GM18867 (cell line): Measurements from ENCODE around the gene DDIT4.
"Not testable (repeated sequence)": the region's sequence is repeated elsewhere in the genome, so short reads cannot be mapped to it uniquely, and the experiment has no call there.

Source experiments
- ATAC-seq: cut with Tn5 transposase; IDR thresholded peaks from one replicate; pipeline ENCODE4 v1.9.1; 2021; ENCODE audit warnings: mild to moderate bottlenecking, moderate library complexity; ENCODE audit not compliant: unreplicated experiment

DDIT4 gene

GRCh38 chr10:72292223-72292691 lies 18.5 kb downstream of the DDIT4 start:
- ATAC-seq = no peak

- no peak for ATAC-seq
These were observed 21.7 kb downstream of the DDIT4 start for GRCh38 chr10:72295330-72295910.

GRCh38 chr10:72296829-72297280 lies 23.1 kb downstream of the DDIT4 start:
- ATAC-seq = not testable (repeated sequence)

GRCh38 chr10:72297281-72297804 lies 23.6 kb downstream of the DDIT4 start:
- ATAC-seq = peak; percentile 62

GRCh38 chr10:72297805-72298591 lies 24.3 kb downstream of the DDIT4 start:
- ATAC-seq = peak; percentile 79

GRCh38 chr10:72298592-72299519 lies 25.1 kb downstream of the DDIT4 start:
- ATAC-seq = no peak

- ATAC-seq = no peak
These were observed 29.9 kb downstream of the DDIT4 start for GRCh38 chr10:72303424-72304128.

GRCh38 chr10:72306215-72306760 lies 32.6 kb downstream of the DDIT4 start:
- no peak for ATAC-seq

- ATAC-seq = not testable (repeated sequence)
These were observed 34.0 kb downstream of the DDIT4 start for GRCh38 chr10:72307711-72308110.

GRCh38 chr10:72308320-72308987 lies 34.7 kb downstream of the DDIT4 start:
- ATAC-seq = no peak

- ATAC-seq = no peak
These were observed 35.8 kb downstream of the DDIT4 start for GRCh38 chr10:72309290-72310240.

GRCh38 chr10:72310241-72310633 lies 36.5 kb downstream of the DDIT4 start:
- no peak for ATAC-seq

GRCh38 chr10:72310636-72311035 lies 36.9 kb downstream of the DDIT4 start:
- no peak for ATAC-seq

- ATAC-seq = no peak
These were observed 37.9 kb downstream of the DDIT4 start for GRCh38 chr10:72311667-72312066.

GRCh38 chr10:72312865-72313391 lies 39.2 kb downstream of the DDIT4 start:
- ATAC-seq = no peak

GRCh38 chr10:72314263-72314662 lies 40.5 kb downstream of the DDIT4 start:
- no peak for ATAC-seq

GRCh38 chr10:72315054-72315453 lies 41.3 kb downstream of the DDIT4 start:
- no peak for ATAC-seq
